GM21381 (cell line): Measurements from ENCODE around the gene OR5T3.
"Not testable (repeated sequence)": the region's sequence is repeated elsewhere in the genome, so short reads cannot be mapped to it uniquely, and the experiment has no call there.

ENCODE experiments used
- ATAC-seq: cut with Tn5 transposase; IDR thresholded peaks from one replicate; pipeline ENCODE4 v1.9.1; 2021; ENCODE audit warnings: mild to moderate bottlenecking, moderate library complexity; ENCODE audit not compliant: unreplicated experiment

OR5T3 gene

DNA sequence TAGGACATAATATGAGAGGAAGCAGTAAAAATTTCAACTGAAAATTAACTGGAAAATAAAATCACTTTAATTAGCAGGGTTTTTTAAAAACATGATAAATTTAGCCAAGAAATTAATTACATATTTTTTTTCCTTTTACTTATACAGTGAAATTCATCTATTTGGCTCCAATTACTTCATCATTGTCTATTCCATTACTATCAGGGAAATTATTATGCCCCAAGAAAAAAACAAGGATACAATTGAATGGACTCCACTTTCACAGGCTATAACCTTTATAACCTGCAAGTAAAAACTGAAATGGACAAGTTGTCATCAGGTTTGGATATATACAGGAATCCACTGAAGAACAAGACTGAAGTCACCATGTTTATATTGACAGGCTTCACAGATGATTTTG is at the start of gene OR5T3:
Gene OR5T3 (plus strand): TSS at position 301 of the 400 bp plus-strand sequence. CDS start 0 bp downstream, at position 301.
- no peak for ATAC-seq

DNA sequence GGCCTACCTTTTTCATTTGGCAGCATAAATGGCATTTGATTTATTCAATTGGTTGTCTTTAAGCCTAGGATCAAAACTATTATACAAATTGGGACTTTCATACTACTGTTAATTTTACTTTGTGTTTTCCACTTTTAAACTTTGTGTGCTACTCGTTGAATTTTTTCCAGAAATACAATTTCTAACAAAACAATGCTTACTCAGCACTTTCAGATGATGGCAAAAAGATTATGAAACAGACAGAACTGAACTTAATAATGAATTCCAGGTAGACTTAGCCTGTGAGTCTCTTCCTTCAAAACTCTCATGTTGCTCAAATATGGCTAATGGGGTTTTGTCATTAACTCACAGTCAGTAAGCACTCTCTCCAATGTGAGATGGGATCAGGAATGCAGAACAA is 44.3 kb upstream of the OR5T3 start:
- no peak for ATAC-seq

DNA sequence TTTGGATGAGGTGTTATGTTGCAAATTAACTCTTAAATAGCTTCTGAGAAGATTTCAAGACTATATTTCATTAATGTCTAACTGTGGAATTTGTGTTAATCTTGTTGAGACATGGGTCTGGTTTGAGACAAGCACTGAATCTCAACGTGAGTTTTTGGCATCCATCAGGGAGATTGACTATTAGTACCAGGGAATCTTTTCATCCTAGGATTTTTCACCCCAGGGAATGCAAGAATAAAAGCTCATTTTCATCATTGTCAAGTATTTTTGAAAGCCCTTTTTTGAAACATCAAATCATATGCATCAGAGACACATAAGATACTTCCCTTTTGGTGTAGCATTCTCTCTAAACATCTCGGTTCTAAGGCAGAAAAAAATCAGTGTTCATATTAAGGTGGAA is 37.5 kb upstream of the OR5T3 start:
- no peak for ATAC-seq

- ATAC-seq: not testable (repeated sequence)
Measured at GRCh38 chr11:56219735-56220134, 32.3 kb upstream of the OR5T3 start.

DNA sequence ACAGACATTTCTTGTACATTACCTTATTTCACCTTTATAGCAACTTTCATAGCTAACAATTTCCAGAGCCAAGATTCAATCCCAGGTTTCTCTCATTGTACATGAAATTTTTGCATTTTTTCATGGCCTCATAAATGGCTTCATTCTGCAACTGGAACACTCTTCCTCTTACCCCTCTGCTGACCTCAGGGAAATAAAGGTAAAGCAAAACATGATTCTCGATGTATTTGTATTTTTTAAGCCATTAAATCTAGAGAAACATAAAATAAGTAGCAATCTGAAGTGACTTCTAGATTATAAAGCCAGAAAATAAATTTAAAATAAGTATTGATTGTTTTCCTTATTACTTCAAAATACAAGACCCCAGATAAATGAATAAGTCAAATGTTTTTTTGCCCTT is 17.9 kb upstream of the OR5T3 start, which contains the start of gene OR5T2:
Gene OR5T2 (minus strand): TSS at position 101 of the 400 bp plus-strand sequence. CDS start 1,193 bp downstream, outside the sequence.
- ATAC-seq: no peak

DNA sequence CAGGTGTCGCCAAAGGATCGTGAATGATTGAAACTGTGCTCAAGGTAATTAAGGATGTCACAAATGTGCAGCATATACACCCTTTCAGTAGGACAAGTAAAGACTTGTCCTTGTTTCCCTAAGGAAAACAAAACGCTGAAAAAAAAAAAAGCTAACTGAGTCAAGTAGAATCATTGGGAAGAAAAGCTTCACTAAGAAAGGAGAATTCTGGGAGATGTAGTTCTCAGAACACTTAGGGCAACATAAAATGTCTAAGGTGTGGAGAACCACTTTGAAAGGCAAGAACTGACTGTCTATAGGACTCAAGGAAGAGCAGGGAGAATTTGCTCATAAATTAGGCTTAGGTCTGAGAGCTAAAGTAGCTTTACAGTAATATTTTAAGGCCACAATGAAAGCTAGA is 19.0 kb downstream of the OR5T3 start:
- no peak for ATAC-seq

- no peak for ATAC-seq
Measured at GRCh38 chr11:56273854-56274253, 21.8 kb downstream of the OR5T3 start, which contains the start of gene OR5T1. OR5T1 (plus strand) TSS chr11:56274154; CDS start chr11:56275639, 1,485 bp downstream.

DNA sequence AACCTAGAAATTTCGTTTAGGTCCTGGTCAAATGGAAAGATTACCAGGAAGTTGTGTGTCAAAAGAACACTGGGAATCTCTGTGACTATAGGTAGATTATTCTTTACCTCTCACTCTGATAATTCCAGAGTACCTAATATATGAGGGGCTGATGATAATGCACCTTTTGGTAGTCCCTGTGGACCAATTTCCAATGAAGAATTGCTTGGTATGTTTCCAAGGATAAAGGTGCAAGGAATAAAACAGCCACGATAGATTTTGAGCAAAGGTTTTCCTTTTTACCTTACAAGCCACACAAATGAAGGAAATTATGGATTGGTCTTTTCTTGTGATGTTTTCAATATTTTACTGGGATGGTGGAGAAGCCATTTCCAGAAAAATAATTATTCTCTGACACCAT is 40.1 kb downstream of the OR5T3 start, which contains the start of gene OR8H1:
Gene OR8H1 (minus strand): TSS at position 101 of the 400 bp plus-strand sequence. CDS start 1,192 bp downstream, outside the sequence.
- ATAC-seq: no peak

DNA sequence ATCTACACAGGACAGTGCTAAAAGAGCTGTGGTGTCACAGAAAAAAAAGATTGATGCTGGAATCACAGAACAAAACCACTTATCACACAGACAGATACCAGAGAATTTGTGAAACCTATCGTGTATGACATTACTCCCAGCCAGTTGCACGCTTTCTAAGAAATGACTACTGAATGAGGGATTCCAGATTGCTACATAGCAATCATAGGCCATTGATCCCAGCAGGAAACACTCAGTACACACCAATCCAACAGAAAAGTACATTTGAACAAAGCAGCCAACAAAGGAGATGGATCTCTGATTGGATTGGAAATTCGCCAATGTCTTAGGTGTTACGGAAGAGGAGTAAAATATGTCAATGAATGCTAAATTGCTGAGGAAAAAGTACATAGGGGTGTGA is 44.8 kb downstream of the OR5T3 start:
- ATAC-seq: no peak
